Keratinocyte (primary cell): ENCODE results near the gene PDE1A.

Experiments used
- CTCF ChIP-seq, 3 experiments: IDR thresholded peaks in 1 of 3; conservative IDR thresholded peaks in 1 of 3; optimal IDR thresholded peaks in 1 of 3; 2 replicates in 2 of 3; 3 replicates in 1 of 3; pipeline versions ENCODE3 to v1.5.1; 2011; ENCODE audit warnings: low read length in 3 of 3, mild to moderate bottlenecking in 3 of 3, moderate library complexity in 2 of 3, control low read depth in 1 of 3, inconsistent platforms in 1 of 3; ENCODE audit not compliant: insufficient read depth in 2 of 3; ENCODE audit errors: extremely low read depth in 1 of 3
- EZH2 ChIP-seq: IDR thresholded peaks from one replicate; pipeline ENCODE4 v1.6.1; 2012; ENCODE audit warnings: inconsistent platforms, mild to moderate bottlenecking, low read length, moderate library complexity

- TF ChIP-seq EZH2 (no peak), CTCF (optimal IDR thresholded peaks at IDR 0.05 in 1 of 3, IDR thresholded peaks at IDR 0.05 in 1 of 3, conservative IDR thresholded peaks at IDR 0.05 in 1 of 3; ENCODE audit: extremely low read depth in 1 of 3, insufficient read depth in 2 of 3, low read length in 3 of 3) (no peak)
Measured at GRCh38 chr2:182228741-182229140, 198.1 kb downstream of the PDE1A start.
